ENCODE measurements around the gene COMT.
A peak's percentile ranks its signal among the peaks of the same experiment; 100 is the strongest.

COMT gene

DNA sequence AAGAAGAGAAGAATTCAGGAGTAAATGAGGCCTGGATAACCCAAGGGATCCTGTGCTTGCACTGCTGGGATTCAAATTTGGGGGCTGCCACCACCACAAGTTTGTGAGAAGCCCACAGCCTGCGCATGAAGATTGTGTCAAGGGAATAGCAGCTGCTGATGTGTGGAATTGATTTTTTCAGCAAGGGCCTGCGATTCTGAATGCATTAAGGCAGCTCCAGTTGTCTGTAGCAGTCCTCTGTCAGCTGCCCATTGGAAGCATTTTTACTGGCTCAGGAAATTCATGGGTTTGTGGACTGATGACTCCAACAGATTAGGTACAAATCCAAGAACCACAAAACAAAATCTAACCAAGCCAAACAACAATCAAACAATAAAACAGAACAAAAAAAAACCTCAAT is 61.1 kb downstream of the COMT start:
- Histone ChIP-seq H3K27ac (no peak overlapping the region), H3K4me3 (no peak overlapping the region)
- TF ChIP-seq, protein P1, sequence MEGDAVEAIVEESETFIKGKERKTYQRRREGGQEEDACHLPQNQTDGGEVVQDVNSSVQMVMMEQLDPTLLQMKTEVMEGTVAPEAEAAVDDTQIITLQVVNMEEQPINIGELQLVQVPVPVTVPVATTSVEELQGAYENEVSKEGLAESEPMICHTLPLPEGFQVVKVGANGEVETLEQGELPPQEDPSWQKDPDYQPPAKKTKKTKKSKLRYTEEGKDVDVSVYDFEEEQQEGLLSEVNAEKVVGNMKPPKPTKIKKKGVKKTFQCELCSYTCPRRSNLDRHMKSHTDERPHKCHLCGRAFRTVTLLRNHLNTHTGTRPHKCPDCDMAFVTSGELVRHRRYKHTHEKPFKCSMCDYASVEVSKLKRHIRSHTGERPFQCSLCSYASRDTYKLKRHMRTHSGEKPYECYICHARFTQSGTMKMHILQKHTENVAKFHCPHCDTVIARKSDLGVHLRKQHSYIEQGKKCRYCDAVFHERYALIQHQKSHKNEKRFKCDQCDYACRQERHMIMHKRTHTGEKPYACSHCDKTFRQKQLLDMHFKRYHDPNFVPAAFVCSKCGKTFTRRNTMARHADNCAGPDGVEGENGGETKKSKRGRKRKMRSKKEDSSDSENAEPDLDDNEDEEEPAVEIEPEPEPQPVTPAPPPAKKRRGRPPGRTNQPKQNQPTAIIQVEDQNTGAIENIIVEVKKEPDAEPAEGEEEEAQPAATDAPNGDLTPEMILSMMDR (IDR thresholded peaks at IDR 0.05), result no peak
- no peak for DNase-seq (ENCODE audit: low spot score)

- Histone ChIP-seq H3K27ac (no peak overlapping the region), H3K4me3 (no peak overlapping the region)
- TF ChIP-seq, protein P1 (IDR thresholded peaks at IDR 0.05), result no peak
- DNase-seq (ENCODE audit: low spot score), result no peak
These were observed 61.7 kb downstream of the COMT start for GRCh38 chr22:20003304-20003703.

DNA sequence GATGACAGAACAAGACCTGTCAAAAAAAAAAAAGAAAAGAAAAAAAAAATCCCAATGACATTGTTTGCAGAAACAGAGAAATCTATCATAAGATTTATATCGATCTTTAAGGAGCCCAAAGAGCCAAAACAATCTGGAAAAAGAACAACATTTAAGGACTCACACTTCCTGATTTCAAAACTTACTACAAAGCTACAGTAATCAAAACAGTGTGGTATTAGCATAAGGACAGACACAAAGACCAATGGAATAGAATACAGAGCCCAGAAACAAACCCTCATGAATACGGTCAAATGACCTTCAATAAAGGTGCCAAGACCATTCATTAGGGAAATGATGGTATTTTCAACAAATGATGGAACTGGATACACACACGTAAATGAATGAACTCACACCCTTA is 62.9 kb downstream of the COMT start:
- TF ChIP-seq, protein P1 (IDR thresholded peaks at IDR 0.05), result no peak

DNA sequence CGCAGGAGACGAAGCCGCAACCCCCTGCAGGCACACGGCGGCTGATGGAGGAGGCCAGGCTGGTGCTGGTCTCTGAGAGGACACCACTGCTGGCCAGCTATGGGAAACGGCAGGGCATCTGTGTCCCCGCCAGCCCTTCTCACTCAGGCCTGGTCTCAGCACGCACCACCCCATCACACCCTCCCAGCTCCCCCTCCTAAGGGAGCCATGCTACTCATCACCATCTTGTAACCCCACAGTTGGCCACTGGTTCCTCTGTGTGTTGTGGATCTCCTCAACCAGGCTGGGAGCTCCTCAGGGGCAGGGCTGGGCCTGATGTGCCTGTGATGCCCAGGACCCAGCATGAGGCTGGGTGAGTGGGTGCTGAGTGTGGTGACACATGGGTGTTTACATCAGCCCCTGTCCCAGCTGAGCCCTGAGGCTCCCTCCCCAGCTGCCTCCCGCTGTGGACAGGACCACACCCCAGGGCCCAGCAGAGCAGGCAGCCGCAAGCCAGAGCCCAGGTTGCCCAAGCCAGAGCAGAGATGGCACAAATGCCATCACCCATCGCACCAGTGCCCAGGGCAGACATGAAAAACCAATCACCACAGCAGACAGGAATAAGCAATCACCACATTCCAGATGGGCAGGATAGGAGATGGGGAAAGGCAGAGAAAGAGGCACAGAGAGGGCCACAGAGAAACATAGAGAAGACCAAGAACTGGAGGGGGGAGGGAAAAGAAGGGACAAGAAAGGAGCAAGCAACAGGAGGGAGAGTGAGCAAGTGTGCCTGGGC is 66.8 kb downstream of the COMT start:
- H3K4me3 ChIP-seq, result no peak overlapping the region
- H3K27ac ChIP-seq, result no peak overlapping the region
- TF ChIP-seq, protein P1 (IDR thresholded peaks at IDR 0.05), result no peak
- DNase-seq (ENCODE audit: low spot score), result no peak

More for the DNA sequence above, 62.9 kb downstream of the COMT start:
- H3K27ac ChIP-seq, result no peak overlapping the region
- no peak for DNase-seq (ENCODE audit: low spot score)
- no peak overlapping the region for H3K4me3 ChIP-seq

DNA sequence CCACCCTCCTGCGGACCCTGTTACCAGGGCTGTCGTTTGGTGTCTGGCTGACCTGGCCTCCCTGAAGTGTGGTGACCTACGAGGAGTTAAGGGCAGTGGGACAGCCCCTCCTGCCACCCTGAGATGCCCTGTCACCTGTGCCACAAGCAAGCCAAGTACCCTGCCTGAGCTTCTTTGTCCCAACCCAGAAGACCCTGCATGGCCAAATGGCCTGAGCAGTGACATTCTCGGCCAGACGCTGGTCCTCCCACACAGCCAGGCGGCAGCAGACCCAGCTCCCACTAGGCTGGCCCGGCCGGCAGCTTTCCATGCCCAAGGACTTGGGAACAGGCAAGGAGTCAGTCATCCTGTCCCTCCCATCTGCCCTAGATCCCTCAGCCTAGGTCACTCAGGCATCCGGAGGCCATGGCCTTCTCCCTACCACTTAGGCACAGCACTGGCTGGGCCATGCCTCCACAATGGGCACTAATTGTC is 67.5 kb downstream of the COMT start:
- H3K27ac ChIP-seq, result peak overlapping the region in 1 of 2 donors; percentile 6
- TF ChIP-seq, protein P1 (IDR thresholded peaks at IDR 0.05), result no peak
- H3K4me3 ChIP-seq, result no peak overlapping the region
- no peak for DNase-seq (ENCODE audit: low spot score)

- DNase-seq (ENCODE audit: low spot score), result no peak
These were observed 68.2 kb downstream of the COMT start for GRCh38 chr22:20009582-20010306.

More at GRCh38 chr22:20009582-20010306, 68.2 kb downstream of the COMT start:
- TF ChIP-seq, protein P1 (IDR thresholded peaks at IDR 0.05), result no peak
- Histone ChIP-seq H3K4me3 (no peak overlapping the region), H3K27ac (peak overlapping the region in 1 of 2 donors; percentile 6)

Measured in coronary artery (tissue), 2 donors.